MM.1S (cell line): ENCODE results near the gene BTBD8.

ENCODE experiments used
- EZH2 ChIP-seq: fragments of 300-600 bp; sonication (generic); optimal IDR thresholded peaks from 2 replicates; pipeline ENCODE3; 2017; ENCODE audit warnings: low read depth, mild to moderate bottlenecking, antibody characterized with exemption, low read length, mixed read lengths
- TF ChIP-seq, protein P1 (sequence below): fragments of 300-600 bp; sonication (generic); IDR thresholded peaks from 2 replicates; pipeline ENCODE4 v1.5.1; 2016; ENCODE audit warnings: antibody characterized with exemption, low read length, mixed read lengths

DNA sequence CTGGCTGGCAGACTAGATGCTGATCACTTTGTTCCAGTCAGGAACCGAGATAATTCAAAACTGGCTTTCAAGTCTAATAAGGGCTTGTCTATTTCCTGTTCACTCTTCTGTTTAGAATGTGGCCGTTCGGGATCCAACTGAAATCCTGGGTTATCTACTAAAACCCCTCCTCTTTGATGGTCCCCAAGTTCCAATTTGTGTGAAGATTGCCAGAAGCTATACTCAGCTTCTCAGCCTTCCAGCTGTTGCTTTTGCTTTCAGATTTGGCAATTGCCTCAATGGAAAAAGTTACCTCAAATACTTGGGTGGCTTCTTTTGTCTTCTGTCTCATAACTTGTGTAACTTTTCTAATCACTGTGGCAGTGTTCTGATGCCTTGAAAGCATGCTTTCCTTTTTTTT lies 43.7 kb downstream of the BTBD8 start:
- TF ChIP-seq, protein P1, sequence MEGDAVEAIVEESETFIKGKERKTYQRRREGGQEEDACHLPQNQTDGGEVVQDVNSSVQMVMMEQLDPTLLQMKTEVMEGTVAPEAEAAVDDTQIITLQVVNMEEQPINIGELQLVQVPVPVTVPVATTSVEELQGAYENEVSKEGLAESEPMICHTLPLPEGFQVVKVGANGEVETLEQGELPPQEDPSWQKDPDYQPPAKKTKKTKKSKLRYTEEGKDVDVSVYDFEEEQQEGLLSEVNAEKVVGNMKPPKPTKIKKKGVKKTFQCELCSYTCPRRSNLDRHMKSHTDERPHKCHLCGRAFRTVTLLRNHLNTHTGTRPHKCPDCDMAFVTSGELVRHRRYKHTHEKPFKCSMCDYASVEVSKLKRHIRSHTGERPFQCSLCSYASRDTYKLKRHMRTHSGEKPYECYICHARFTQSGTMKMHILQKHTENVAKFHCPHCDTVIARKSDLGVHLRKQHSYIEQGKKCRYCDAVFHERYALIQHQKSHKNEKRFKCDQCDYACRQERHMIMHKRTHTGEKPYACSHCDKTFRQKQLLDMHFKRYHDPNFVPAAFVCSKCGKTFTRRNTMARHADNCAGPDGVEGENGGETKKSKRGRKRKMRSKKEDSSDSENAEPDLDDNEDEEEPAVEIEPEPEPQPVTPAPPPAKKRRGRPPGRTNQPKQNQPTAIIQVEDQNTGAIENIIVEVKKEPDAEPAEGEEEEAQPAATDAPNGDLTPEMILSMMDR, result no peak
- TF ChIP-seq EZH2, result no peak
